ENCODE data around the gene FAM151B. TPM values are rescaled to one million over a fixed set of nuclear protein-coding genes. Genes with fewer than 3 reads are reported as not detected.

Gene FAM151B
- total and polyA plus RNA-seq, 11 donors: 0.27 to 2.3 (median 1.3) TPM

GRCh38 chr5:80584770-80585169 lies 96.9 kb downstream of the FAM151B start:
- 86 to 94% (median 88%) methylated on average over 6 of the region's 6 CpGs for WGBS, 4 donors
- intact Hi-C loops (cut with DNase I): no loop called here
- H3K9me3 ChIP-seq: no peaks in the 10 kb centered on the region
- ATAC-seq (no peak), DNase-seq (no peak)
- no peak overlapping the region for H3K27ac ChIP-seq
- H3K36me3 ChIP-seq: no peaks in the 10 kb centered on the region
- no peaks in the 10 kb centered on the region for H3K4me1 ChIP-seq
- no peaks in the 10 kb centered on the region for H3K27me3 ChIP-seq
- no peak overlapping the region for H3K4me3 ChIP-seq
- no peak for TF ChIP-seq CTCF (IDR thresholded peaks at IDR 0.05)
- TF ChIP-seq POLR2A (IDR thresholded peaks at IDR 0.05): no peak

DNA sequence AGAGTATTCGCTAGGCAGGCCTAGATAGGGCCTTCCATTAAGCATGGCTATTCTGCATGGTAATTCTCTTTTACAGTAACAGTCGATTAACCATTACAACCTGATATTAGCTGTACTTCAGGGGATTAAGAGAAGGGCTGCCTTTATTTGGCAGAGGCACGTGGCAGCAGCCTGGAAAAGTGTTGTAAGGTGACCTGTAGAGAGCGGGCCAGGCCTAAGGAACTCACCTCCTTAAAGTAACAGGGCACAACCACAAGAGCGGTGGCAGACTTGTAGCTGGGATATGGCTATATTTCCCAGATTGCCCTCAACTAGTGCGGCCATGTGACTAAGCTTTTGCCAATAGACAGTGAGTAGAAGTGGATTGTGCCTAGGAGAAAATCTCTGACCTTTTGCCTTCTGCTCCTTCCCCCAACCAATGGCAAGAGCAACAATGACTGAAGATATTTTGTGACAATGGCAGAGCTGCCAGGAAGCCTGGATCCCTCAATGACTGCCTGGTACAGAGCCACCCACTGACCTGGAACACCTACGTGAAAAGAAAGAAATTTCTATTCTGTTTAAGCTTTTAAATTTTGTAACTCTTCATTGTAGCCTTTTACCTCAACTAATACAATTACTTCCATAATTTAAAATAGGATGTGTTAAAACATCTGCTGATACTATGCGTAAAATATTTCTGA lies 101.1 kb downstream of the FAM151B start:
- H3K4me1 ChIP-seq: no peaks in the 10 kb centered on the region

GRCh38 chr5:80590766-80591165 lies 102.9 kb downstream of the FAM151B start:
- ATAC-seq: no peak

More for the DNA sequence above, 101.1 kb downstream of the FAM151B start:
- H3K36me3 ChIP-seq: no peaks in the 10 kb centered on the region
- no peak for DNase-seq
- no peak overlapping the region for H3K27ac ChIP-seq
- intact Hi-C loops (cut with DNase I): no loop called here
- TF ChIP-seq POLR2A (IDR thresholded peaks at IDR 0.05): no peak
- no peak for TF ChIP-seq CTCF (IDR thresholded peaks at IDR 0.05)
- ATAC-seq: no peak
- 85 to 89% (median 87%) methylated on average over 8 of the region's 8 CpGs for WGBS, 4 donors
- peaks cover 0 to 5% (median 0%) of the 10 kb centered on the region in 9 donors for H3K27me3 ChIP-seq
- no peaks in the 10 kb centered on the region for H3K9me3 ChIP-seq
- no peak overlapping the region for H3K4me3 ChIP-seq

GRCh38 chr5:80591352-80591751 lies 103.5 kb downstream of the FAM151B start:
- H3K36me3 ChIP-seq: no peaks in the 10 kb centered on the region
- H3K9me3 ChIP-seq: no peaks in the 10 kb centered on the region
- DNase-seq (no peak), ATAC-seq (no peak)
- 80 to 90% (median 88%) methylated on average over 3 of the region's 3 CpGs for WGBS, 4 donors
- no peaks in the 10 kb centered on the region for H3K4me1 ChIP-seq
- TF ChIP-seq CTCF (IDR thresholded peaks at IDR 0.05): no peak
- H3K27ac ChIP-seq: no peak overlapping the region
- intact Hi-C loops (cut with DNase I): no loop called here
- H3K4me3 ChIP-seq: no peak overlapping the region
- peaks cover 0 to 5% (median 0%) of the 10 kb centered on the region in 9 donors for H3K27me3 ChIP-seq

More at GRCh38 chr5:80590766-80591165, 102.9 kb downstream of the FAM151B start:
- H3K9me3 ChIP-seq: no peaks in the 10 kb centered on the region
- intact Hi-C loops (cut with DNase I): no loop called here
- WGBS, 4 donors: 67 to 86% (median 75%) methylated on average over 5 of the region's 5 CpGs
- no peaks in the 10 kb centered on the region for H3K36me3 ChIP-seq
- H3K4me3 ChIP-seq: no peak overlapping the region
- H3K4me1 ChIP-seq: no peaks in the 10 kb centered on the region
- no peak for DNase-seq
- TF ChIP-seq CTCF (IDR thresholded peaks at IDR 0.05): no peak
- TF ChIP-seq POLR2A (IDR thresholded peaks at IDR 0.05): no peak
- H3K27me3 ChIP-seq: peaks cover 0 to 5% (median 0%) of the 10 kb centered on the region in 9 donors
- no peak overlapping the region for H3K27ac ChIP-seq
